Measurements from ENCODE around the gene CADPS2.

Gene CADPS2

DNA sequence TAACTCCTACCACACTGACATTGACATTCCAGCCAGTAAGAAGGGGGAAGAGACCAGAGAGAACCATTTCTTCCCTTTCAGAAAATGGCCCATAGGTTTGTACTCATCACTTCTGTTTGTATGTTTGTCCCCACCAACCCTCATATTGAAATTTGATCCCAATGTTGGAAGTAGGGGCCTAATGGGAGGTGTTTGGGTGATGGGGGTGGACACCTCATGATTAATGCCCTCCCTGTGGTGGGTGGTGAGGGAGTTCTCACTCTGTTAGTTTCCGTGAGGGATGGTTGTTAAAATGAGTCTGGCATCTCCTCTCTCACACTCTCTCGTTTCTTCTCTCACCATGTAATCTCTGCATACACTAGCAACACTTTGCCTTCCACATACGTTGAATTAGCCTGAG, 21.4 kb downstream of the CADPS2 start:
- TF ChIP-seq FOXP2 (optimal IDR thresholded peaks at IDR 0.05; ENCODE audit: borderline replicate concordance, extremely low read depth, extremely low read length, insufficient read depth) (no peak), POLR2AphosphoS5 (IDR thresholded peaks at IDR 0.05; ENCODE audit: low read depth, low read length) (no peak), SIN3A (IDR thresholded peaks at IDR 0.05; ENCODE audit: borderline replicate concordance, insufficient read depth, low read length) (no peak), TAF1 (IDR thresholded peaks at IDR 0.05; ENCODE audit: borderline replicate concordance, insufficient read depth, low read length) (no peak)
- TF ChIP-seq, protein P1, sequence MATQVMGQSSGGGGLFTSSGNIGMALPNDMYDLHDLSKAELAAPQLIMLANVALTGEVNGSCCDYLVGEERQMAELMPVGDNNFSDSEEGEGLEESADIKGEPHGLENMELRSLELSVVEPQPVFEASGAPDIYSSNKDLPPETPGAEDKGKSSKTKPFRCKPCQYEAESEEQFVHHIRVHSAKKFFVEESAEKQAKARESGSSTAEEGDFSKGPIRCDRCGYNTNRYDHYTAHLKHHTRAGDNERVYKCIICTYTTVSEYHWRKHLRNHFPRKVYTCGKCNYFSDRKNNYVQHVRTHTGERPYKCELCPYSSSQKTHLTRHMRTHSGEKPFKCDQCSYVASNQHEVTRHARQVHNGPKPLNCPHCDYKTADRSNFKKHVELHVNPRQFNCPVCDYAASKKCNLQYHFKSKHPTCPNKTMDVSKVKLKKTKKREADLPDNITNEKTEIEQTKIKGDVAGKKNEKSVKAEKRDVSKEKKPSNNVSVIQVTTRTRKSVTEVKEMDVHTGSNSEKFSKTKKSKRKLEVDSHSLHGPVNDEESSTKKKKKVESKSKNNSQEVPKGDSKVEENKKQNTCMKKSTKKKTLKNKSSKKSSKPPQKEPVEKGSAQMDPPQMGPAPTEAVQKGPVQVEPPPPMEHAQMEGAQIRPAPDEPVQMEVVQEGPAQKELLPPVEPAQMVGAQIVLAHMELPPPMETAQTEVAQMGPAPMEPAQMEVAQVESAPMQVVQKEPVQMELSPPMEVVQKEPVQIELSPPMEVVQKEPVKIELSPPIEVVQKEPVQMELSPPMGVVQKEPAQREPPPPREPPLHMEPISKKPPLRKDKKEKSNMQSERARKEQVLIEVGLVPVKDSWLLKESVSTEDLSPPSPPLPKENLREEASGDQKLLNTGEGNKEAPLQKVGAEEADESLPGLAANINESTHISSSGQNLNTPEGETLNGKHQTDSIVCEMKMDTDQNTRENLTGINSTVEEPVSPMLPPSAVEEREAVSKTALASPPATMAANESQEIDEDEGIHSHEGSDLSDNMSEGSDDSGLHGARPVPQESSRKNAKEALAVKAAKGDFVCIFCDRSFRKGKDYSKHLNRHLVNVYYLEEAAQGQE (IDR thresholded peaks at IDR 0.05; ENCODE audit: insufficient read depth in 1 of 2, low read depth in 2 of 2, low read length in 2 of 2) = no peak

DNA sequence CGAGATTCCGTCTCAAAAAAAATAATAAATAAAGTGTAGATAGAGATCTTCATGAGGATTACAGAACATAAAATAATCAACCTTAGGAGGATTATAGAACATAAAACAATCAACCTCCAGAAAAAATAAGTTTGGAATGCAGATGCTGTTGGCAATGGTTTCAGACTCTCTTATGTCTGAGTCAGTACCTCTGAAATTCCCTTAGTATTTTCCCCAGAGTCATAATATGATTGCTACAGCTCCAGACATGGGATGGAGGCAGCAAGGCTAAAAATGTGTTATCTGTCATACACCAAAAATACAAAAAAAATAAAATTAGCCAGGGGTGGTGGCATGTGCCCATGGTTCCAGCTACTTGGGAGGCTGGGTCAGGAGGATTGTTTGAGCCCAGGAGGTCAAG, 22.2 kb downstream of the CADPS2 start:
- TF ChIP-seq, protein P1 (IDR thresholded peaks at IDR 0.05; ENCODE audit: insufficient read depth in 1 of 2, low read depth in 2 of 2, low read length in 2 of 2) = no peak
- TF ChIP-seq POLR2AphosphoS5 (IDR thresholded peaks at IDR 0.05; ENCODE audit: low read depth, low read length) (no peak), TAF1 (IDR thresholded peaks at IDR 0.05; ENCODE audit: borderline replicate concordance, insufficient read depth, low read length) (no peak), SIN3A (IDR thresholded peaks at IDR 0.05; ENCODE audit: borderline replicate concordance, insufficient read depth, low read length) (no peak), FOXP2 (optimal IDR thresholded peaks at IDR 0.05; ENCODE audit: borderline replicate concordance, extremely low read depth, extremely low read length, insufficient read depth) (no peak)

DNA sequence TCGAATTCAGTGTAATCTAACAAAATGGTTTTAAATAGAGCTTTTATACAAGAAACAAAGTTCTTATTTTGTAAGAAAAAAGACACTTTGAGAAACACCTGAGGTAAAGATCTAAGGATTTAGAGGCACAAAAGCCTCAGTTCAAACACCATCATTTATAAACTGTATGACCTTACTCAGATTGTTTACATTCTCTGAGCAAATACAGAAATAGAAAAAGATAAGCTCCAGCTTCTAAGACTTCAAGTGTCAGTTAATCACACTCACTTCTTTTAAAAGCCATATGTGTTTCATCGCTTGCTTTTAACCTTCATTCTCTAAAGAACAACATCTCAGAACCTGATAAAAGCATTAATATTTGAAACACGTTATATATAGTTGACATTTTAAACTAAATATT, 27.9 kb downstream of the CADPS2 start:
- no peak for TF ChIP-seq POLR2AphosphoS5 (IDR thresholded peaks at IDR 0.05; ENCODE audit: low read depth, low read length)
- no peak for TF ChIP-seq TAF1 (IDR thresholded peaks at IDR 0.05; ENCODE audit: borderline replicate concordance, insufficient read depth, low read length)

DNA sequence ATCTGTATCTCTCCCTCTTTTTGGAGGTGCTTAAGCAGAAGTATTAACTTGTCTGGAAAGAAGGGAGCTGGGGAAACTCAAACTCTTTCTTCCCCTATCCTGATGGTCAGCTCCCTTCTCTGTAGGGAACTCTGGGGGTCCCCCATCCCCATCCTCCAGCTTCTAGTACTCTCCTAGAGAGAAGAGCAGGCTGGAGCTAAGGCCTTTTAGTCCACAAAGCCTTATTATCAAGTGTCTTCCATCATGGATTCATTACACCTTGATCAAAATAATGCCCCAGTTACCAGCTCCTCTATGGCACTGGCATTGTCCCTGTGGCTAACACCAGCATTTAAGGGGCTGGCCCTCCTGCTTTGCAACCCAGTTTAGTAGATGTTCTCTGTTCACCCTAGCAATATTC, 35.7 kb downstream of the CADPS2 start:
- no peak for TF ChIP-seq TAF1 (IDR thresholded peaks at IDR 0.05; ENCODE audit: borderline replicate concordance, insufficient read depth, low read length)
- TF ChIP-seq SIN3A (IDR thresholded peaks at IDR 0.05; ENCODE audit: borderline replicate concordance, insufficient read depth, low read length) = no peak
- TF ChIP-seq POLR2AphosphoS5 (IDR thresholded peaks at IDR 0.05; ENCODE audit: low read depth, low read length) = no peak
- TF ChIP-seq, protein P1 (IDR thresholded peaks at IDR 0.05; ENCODE audit: insufficient read depth in 1 of 2, low read depth in 2 of 2, low read length in 2 of 2) = no peak
- TF ChIP-seq FOXP2 (optimal IDR thresholded peaks at IDR 0.05; ENCODE audit: borderline replicate concordance, extremely low read depth, extremely low read length, insufficient read depth) = no peak

DNA sequence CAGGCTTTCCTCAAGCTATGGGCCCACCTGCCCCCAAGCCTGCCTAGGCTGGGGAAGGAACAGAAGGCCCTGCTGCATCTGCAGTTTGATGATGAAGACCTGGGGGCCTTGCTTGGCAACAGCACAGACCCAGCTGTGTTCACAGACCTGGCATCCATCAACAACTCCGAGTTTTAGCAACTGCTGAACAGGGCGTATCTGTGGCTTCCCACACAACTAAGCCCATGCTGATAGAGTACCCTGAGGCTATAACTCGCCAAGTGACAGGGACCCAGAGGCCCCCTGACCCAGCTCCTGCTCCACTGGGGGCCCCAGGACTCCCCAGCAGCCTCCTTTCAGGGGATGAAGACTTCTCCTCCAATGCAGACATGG, 36.3 kb downstream of the CADPS2 start:
- TF ChIP-seq TAF1 (IDR thresholded peaks at IDR 0.05; ENCODE audit: borderline replicate concordance, insufficient read depth, low read length) (no peak), SIN3A (IDR thresholded peaks at IDR 0.05; ENCODE audit: borderline replicate concordance, insufficient read depth, low read length) (no peak), POLR2AphosphoS5 (IDR thresholded peaks at IDR 0.05; ENCODE audit: low read depth, low read length) (no peak), FOXP2 (optimal IDR thresholded peaks at IDR 0.05; ENCODE audit: borderline replicate concordance, extremely low read depth, extremely low read length, insufficient read depth) (no peak)
- TF ChIP-seq, protein P1 (IDR thresholded peaks at IDR 0.05; ENCODE audit: insufficient read depth in 1 of 2, low read depth in 2 of 2, low read length in 2 of 2) = no peak

Measured in PFSK-1 (cell line).